Measurements from ENCODE around the gene EML6. TPM values are rescaled to one million over a fixed set of nuclear protein-coding genes. Genes with fewer than 3 reads are reported as not detected.

EML6 gene
- total RNA-seq, 1 donor from 2014 or later: 8.1 TPM

DNA sequence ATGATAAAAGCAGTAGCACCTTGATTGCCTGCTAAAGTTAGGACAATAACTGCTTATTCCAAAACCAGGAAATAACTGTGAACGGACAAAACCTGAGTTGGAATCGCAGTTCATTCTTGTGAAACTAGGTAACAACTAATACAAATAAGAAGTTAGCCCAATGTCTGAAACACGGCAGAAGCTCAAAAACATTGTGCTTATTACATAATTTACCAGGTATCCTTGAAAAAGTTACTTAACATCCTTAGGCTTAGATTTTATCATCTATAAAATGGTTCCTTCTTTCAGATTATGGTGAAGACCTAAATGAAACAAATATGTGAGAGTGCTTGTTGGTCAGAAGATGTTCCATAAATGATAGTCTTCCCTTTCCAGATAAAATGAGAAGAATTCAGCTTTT lies 294.4 kb downstream of the EML6 start:
- H3K9me3 Mint-ChIP-seq: no peaks in the 10 kb centered on the region
- H3K27ac Mint-ChIP-seq: no peak overlapping the region
- DNase-seq (ENCODE audit: extremely low spot score, unreplicated experiment): no peak
- no peaks in the 10 kb centered on the region for H3K27me3 Mint-ChIP-seq
- H3K4me1 Mint-ChIP-seq (ENCODE audit: unreplicated experiment): peaks cover 22% of the 10 kb centered on the region
- TF ChIP-seq, protein P1, sequence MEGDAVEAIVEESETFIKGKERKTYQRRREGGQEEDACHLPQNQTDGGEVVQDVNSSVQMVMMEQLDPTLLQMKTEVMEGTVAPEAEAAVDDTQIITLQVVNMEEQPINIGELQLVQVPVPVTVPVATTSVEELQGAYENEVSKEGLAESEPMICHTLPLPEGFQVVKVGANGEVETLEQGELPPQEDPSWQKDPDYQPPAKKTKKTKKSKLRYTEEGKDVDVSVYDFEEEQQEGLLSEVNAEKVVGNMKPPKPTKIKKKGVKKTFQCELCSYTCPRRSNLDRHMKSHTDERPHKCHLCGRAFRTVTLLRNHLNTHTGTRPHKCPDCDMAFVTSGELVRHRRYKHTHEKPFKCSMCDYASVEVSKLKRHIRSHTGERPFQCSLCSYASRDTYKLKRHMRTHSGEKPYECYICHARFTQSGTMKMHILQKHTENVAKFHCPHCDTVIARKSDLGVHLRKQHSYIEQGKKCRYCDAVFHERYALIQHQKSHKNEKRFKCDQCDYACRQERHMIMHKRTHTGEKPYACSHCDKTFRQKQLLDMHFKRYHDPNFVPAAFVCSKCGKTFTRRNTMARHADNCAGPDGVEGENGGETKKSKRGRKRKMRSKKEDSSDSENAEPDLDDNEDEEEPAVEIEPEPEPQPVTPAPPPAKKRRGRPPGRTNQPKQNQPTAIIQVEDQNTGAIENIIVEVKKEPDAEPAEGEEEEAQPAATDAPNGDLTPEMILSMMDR (conservative IDR thresholded peaks at IDR 0.05): no peak
- no peak overlapping the region for H3K4me3 Mint-ChIP-seq
- H3K36me3 Mint-ChIP-seq: peaks cover 32% of the 10 kb centered on the region

DNA sequence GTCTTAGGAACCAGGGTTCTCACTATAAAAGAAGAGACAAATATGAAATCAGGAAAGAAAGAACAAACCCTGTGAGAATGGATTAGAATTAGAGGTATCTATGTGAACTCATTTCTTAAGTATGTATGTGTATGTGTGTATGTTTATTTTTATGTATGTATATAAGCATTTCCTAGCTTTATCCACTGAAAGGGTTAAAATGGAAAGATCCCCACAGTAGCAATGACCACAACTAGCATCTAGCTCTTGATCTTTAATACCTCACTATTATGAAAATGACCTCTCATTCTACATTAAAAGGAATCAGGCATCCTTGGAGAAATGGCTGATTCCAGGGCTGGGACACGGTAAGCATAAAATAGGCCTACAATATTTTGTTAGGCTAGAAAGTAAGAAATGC lies 295.2 kb downstream of the EML6 start:
- TF ChIP-seq, protein P1 (conservative IDR thresholded peaks at IDR 0.05): no peak
- peaks cover 32% of the 10 kb centered on the region for H3K36me3 Mint-ChIP-seq
- no peak overlapping the region for H3K27ac Mint-ChIP-seq
- peaks cover 15% of the 10 kb centered on the region for H3K4me1 Mint-ChIP-seq (ENCODE audit: unreplicated experiment)
- H3K9me3 Mint-ChIP-seq: no peaks in the 10 kb centered on the region
- H3K4me3 Mint-ChIP-seq: no peak overlapping the region
- H3K27me3 Mint-ChIP-seq: no peaks in the 10 kb centered on the region
- no peak for DNase-seq (ENCODE audit: extremely low spot score, unreplicated experiment)

DNA sequence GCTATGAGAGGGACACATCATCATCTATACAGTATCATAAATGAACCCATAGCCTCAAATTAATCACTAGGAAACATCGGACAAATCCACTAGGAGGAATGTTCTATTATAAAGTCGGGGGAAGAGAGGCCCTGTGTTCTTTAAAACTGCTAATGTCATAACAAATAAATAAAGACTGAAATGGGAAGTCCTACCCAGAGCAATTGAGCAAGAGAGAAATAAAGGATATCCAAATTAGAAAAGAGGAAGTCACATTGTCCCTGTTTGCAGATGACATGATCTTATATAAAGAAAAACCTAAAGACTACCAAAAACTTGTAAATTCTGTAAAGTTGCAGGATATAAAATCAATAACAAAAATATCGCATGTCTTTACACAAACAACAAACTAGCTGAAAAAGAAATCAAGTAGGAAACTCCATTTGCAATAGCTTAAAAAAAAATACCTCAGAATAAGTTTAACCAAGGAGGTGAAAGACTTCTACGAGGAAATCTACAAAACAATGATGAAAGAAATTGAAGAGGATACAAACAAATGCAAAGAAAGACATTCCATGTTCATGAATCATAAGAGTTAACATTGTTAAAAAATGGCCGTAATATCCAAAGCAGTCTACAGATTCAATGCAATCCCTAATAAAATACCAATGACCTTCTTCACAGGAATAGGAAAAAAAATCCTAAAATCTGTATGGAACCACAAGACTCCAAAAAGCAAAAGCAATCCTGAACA lies 296.2 kb downstream of the EML6 start:
- no peak for DNase-seq (ENCODE audit: extremely low spot score, unreplicated experiment)
- H3K27me3 Mint-ChIP-seq: no peaks in the 10 kb centered on the region
- TF ChIP-seq, protein P1 (conservative IDR thresholded peaks at IDR 0.05): no peak
- no peak overlapping the region for H3K4me3 Mint-ChIP-seq
- H3K27ac Mint-ChIP-seq: no peak overlapping the region
- H3K4me1 Mint-ChIP-seq (ENCODE audit: unreplicated experiment): peaks cover 10% of the 10 kb centered on the region
- H3K36me3 Mint-ChIP-seq: peaks cover 32% of the 10 kb centered on the region
- H3K9me3 Mint-ChIP-seq: no peaks in the 10 kb centered on the region
